Karpas-422 (cell line): Measurements from ENCODE around the gene TGFB1I1. TPM values are rescaled to one million over a fixed set of nuclear protein-coding genes. Genes with fewer than 3 reads are reported as not detected.
"Not testable (repeated sequence)": the region's sequence is repeated elsewhere in the genome, so short reads cannot be mapped to it uniquely, and the experiment has no call there.

Source experiments
- DNase-seq: peaks from one replicate; pipeline ENCODE4 v3.0.0-alpha.2; 2015
- H2AFZ ChIP-seq: fragments of 200-600 bp; sonication (generic); 2 replicates; pipeline ENCODE4 v1.6.1; 2014; ENCODE audit warnings: antibody characterized with exemption, low read length, mixed read lengths
- H3K27ac ChIP-seq: fragments of 200-600 bp; sonication (generic); 2 replicates; pipeline ENCODE4 v1.5.1; 2014; ENCODE audit warnings: mild to moderate bottlenecking, low read length, moderate library complexity
- H3K27me3 ChIP-seq: fragments of 200-600 bp; sonication (generic); 2 replicates; pipeline ENCODE4 v1.6.1; 2014; ENCODE audit warnings: low read length, mixed read lengths
- H3K36me3 ChIP-seq: fragments of 200-600 bp; sonication (generic); 2 replicates; pipeline ENCODE4 v1.6.1; 2014; ENCODE audit warnings: low read length, mixed read lengths; ENCODE audit not compliant: insufficient read depth
- H3K4me1 ChIP-seq: fragments of 200-600 bp; sonication (generic); 2 replicates; pipeline ENCODE4 v1.6.1; 2014; ENCODE audit warnings: mild to moderate bottlenecking, low read length, mixed read lengths
- H3K4me2 ChIP-seq: fragments of 200-600 bp; sonication (generic); 2 replicates; pipeline ENCODE4 v1.6.1; 2014; ENCODE audit warnings: low read length, low read depth, mild to moderate bottlenecking; ENCODE audit not compliant: poor library complexity, severe bottlenecking
- H3K4me3 ChIP-seq: fragments of 200-600 bp; sonication (generic); 2 replicates; pipeline ENCODE4 v1.5.1; 2014; ENCODE audit warnings: mild to moderate bottlenecking, antibody characterized with exemption, low read length, mixed read lengths
- H3K79me2 ChIP-seq: fragments of 200-600 bp; sonication (generic); 2 replicates; pipeline ENCODE4 v1.6.1; 2014; ENCODE audit warnings: mild to moderate bottlenecking, low read length, mixed read lengths
- H3K9ac ChIP-seq: fragments of 200-600 bp; sonication (generic); 2 replicates; pipeline ENCODE4 v1.6.0; 2014; ENCODE audit warnings: low read length
- H3K9me2 ChIP-seq: fragments of 200-600 bp; sonication (generic), shearing (Covaris generic); replicated peaks from 2 replicates; pipeline ENCODE4 v1.6.0; 2014; ENCODE audit warnings: mild to moderate bottlenecking, low read length, moderate library complexity; ENCODE audit not compliant: insufficient read depth
- H3K9me3 ChIP-seq: fragments of 300-700, 200-600 bp; sonication (generic); 2 replicates; pipeline ENCODE4 v1.6.1; 2014; ENCODE audit warnings: low read length, mixed read lengths
- H4K20me1 ChIP-seq: fragments of 200-600 bp; sonication (generic); 2 replicates; pipeline ENCODE4 v1.6.1; 2014; ENCODE audit warnings: mild to moderate bottlenecking, antibody characterized with exemption, low read length, low read depth; ENCODE audit not compliant: insufficient read depth
- total RNA-seq: library from RNA; depleted of rRNA; stranded (reverse); fragments of >200 nt; shearing (Covaris generic); gene quantifications from 2 replicates; pipeline ENCODE4 v1.2.3, GENCODE V29; 2014; ENCODE audit warnings: low replicate concordance

TGFB1I1 gene
- total RNA-seq, 1 experiment from 2014 or later, result not detected

DNA sequence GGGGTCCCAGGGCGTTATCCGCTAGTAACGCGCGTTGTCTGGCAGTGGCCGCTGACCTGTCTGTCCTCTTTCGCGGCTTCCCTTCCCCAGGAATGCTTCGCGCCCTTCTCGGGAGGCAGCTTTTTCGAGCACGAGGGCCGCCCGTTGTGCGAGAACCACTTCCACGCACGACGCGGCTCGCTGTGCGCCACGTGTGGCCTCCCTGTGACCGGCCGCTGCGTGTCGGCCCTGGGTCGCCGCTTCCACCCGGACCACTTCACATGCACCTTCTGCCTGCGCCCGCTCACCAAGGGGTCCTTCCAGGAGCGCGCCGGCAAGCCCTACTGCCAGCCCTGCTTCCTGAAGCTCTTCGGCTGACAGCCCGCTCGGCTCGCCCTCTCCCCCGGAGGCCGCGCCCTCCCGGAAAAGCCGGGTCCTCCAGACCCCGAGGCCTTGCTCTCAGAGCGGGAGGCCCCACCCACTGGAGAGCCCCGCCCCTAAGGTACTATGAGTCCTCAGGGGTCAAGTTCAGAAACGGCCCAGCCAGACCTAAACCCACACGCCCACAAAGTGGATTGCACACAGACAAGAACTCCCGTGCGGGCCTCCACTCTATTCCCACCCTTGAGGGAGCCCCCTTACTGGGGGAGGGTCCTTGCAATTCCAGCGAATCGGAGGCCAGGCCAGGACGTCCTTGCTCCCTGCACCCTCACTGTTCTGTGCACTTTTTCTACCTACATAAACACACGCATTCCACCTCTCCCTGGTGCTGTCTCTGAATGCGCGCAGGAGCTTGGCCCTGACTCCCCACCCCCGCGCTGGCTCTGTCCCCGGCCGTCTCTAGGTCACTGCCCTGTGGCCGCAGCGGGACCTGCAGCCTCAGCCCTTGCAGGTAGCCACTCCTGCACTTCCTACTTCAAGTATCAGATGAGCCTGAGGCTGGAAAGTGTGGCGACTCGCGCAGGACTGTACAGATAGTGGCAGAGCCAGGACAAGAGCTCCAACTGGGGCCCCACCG, 5.6 kb downstream of the TGFB1I1 start:
- DNase-seq, result no peak

DNA sequence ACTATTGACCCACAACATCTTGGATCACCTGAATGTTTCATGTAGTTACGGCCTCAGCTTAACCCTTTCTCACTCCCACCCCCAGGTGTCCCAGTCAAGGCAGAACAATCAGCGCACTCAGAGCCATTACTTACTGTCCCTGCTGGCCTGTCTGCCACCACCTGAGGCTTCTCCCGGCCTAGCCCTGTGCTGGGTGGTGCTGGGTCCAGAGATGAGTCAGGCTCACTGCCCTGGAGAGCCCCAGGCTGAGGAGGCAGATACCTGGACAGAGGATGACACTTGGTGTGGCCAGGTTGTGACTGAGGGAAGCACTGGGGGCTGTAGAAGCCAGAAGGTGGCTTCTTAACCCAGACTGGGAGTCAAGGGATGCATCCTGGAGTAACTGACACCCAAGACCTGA, 7.0 kb downstream of the TGFB1I1 start:
- Histone ChIP-seq H3K79me2 (no peaks in the 10 kb centered on the region), H3K27me3 (no peaks in the 10 kb centered on the region), H2AFZ (no peak overlapping the region), H4K20me1 (no peaks in the 10 kb centered on the region), H3K4me2 (no peak overlapping the region), H3K9ac (no peak overlapping the region), H3K36me3 (no peaks in the 10 kb centered on the region), H3K4me3 (no peak overlapping the region), H3K9me3 (no peaks in the 10 kb centered on the region), H3K9me2 (no peaks in the 10 kb centered on the region), H3K27ac (no peak overlapping the region), H3K4me1 (no peaks in the 10 kb centered on the region)
- DNase-seq, result no peak

More for the DNA sequence above, 5.6 kb downstream of the TGFB1I1 start:
- H3K9ac ChIP-seq, result no peak overlapping the region
- H3K9me3 ChIP-seq, result no peaks in the 10 kb centered on the region
- H4K20me1 ChIP-seq, result no peaks in the 10 kb centered on the region
- no peaks in the 10 kb centered on the region for H3K79me2 ChIP-seq
- no peak overlapping the region for H3K27ac ChIP-seq
- H3K36me3 ChIP-seq, result no peaks in the 10 kb centered on the region
- no peak overlapping the region for H3K4me2 ChIP-seq
- no peaks in the 10 kb centered on the region for H3K9me2 ChIP-seq
- H3K4me3 ChIP-seq, result no peak overlapping the region
- no peaks in the 10 kb centered on the region for H3K27me3 ChIP-seq
- H3K4me1 ChIP-seq, result no peaks in the 10 kb centered on the region
- no peak overlapping the region for H2AFZ ChIP-seq

DNA sequence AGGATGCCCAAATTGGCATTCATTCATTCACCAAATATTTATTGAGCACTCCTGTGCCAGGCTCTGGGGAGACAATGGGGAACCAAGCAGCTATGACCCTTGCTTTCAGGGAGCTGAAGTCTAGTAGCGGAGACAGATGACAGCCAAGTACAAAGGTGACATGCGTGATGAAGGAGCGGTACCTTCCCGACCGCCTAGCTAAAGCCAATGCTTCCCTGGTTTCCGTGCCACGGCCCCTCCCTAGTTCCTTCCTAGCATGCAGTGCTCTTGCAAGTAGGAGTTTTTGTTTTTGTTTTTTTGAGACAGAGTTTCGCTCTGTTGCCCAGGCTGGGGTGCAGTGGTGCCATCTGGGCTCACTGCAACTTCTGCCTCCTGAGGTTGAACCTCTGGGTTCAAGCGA, 7.8 kb downstream of the TGFB1I1 start:
- no peak overlapping the region for H3K27ac ChIP-seq
- H3K4me1 ChIP-seq, result no peaks in the 10 kb centered on the region
- no peaks in the 10 kb centered on the region for H3K27me3 ChIP-seq
- no peak overlapping the region for H3K4me3 ChIP-seq
- no peaks in the 10 kb centered on the region for H3K79me2 ChIP-seq
- no peaks in the 10 kb centered on the region for H3K9me3 ChIP-seq
- no peak overlapping the region for H3K9ac ChIP-seq
- H3K9me2 ChIP-seq, result no peaks in the 10 kb centered on the region
- no peak overlapping the region for H3K4me2 ChIP-seq
- no peaks in the 10 kb centered on the region for H4K20me1 ChIP-seq
- DNase-seq, result no peak
- no peak overlapping the region for H2AFZ ChIP-seq
- H3K36me3 ChIP-seq, result no peaks in the 10 kb centered on the region

DNA sequence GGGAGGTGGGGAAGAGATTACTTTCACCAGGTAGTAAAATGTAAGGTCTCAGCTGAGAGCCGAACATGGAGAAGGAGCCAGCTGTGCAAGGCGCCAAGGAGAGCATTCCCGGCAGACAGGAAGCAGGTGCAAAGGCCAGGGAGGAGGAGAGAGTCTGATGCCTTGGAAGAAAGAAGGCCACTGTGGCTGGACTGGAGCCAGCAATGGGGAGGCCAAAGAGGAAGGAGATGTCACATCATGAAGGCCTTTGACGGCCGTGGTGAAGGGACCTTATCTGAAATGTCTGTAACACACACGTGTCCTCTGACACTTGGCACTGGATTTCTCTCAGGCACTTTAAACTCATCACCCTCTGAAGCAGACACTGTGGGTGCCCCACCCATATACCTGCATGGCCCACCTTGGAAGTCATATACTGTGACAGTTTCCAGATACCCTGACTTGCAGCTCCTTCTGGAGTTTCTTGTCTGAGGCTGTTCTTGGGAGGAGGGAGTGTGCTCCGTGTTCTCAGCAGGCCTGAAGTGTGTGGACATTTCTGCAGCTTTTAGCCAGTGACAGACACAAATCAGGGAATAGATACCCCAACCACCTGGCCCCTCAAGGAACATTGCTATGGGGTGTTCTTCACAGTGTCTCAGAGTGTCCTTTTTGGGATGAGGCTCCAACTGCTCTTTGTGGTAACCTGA, 9.0 kb downstream of the TGFB1I1 start:
- H3K9me3 ChIP-seq, result no peaks in the 10 kb centered on the region
- H3K9ac ChIP-seq, result no peak overlapping the region
- H4K20me1 ChIP-seq, result no peaks in the 10 kb centered on the region
- H3K79me2 ChIP-seq, result no peaks in the 10 kb centered on the region
- H3K4me1 ChIP-seq, result no peaks in the 10 kb centered on the region
- H3K36me3 ChIP-seq, result no peaks in the 10 kb centered on the region
- DNase-seq, result no peak
- H3K27me3 ChIP-seq, result no peaks in the 10 kb centered on the region
- H3K27ac ChIP-seq, result no peak overlapping the region
- H3K9me2 ChIP-seq, result no peaks in the 10 kb centered on the region
- no peak overlapping the region for H3K4me2 ChIP-seq
- no peak overlapping the region for H3K4me3 ChIP-seq
- no peak overlapping the region for H2AFZ ChIP-seq

DNA sequence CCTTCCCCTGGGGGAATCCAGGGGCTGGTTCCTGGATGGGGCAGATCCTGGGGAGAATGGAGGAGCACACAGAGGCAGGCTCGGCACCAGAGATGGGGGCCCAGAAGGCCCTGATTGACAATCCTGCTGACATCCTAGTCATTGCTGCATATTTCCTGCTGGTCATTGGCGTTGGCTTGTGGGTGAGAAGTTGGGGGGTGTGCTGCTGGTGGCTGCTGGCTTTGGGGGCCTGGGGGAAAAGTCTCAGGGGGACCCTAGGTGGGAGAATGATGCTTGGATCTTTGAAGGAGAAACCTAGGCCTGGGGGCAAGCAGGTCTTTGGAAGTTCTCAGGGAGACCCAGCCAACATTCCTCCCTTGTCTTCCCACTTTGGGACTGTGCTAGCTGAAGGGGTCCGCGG, 11.1 kb downstream of the TGFB1I1 start, which contains the start of gene SLC5A2:
TSS of gene SLC5A2 (plus strand) at position 43 of the 400 bp plus-strand sequence. CDS start at position 57, 14 bp downstream.
- Histone ChIP-seq H4K20me1 (no peaks in the 10 kb centered on the region), H3K9me2 (no peaks in the 10 kb centered on the region), H3K4me3 (no peak within 1 kb of the TSS), H2AFZ (no peak within 1 kb of the TSS), H3K4me1 (no peaks in the 10 kb centered on the region), H3K9ac (no peak within 1 kb of the TSS), H3K79me2 (no peaks in the 10 kb centered on the region), H3K27ac (no peak within 1 kb of the TSS), H3K36me3 (no peaks in the 10 kb centered on the region), H3K4me2 (no peak within 1 kb of the TSS), H3K27me3 (no peaks in the 10 kb centered on the region), H3K9me3 (no peaks in the 10 kb centered on the region)
- DNase-seq, result no peak

DNA sequence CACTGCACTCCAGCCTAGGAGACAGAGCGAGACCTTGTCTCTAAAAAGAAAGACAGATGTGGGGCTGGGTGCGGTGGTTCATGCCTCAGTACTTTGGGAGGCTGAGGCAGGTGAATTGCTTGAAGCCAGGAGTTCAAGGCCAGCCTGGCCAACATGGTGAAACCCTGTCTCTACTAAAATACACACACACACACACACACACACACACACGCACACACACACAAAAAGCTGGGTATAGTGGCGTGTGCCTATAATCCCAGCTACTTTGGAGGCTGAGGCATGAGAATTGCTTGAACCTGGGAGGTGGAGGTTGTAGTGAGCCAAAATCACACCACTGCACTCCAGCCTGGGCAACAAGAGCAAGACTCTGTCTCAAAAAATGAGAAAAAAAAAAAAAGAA, 12.1 kb downstream of the TGFB1I1 start:
- not testable (repeated sequence) for H3K36me3 ChIP-seq, H2AFZ ChIP-seq, H3K27ac ChIP-seq, H3K4me1 ChIP-seq, H3K79me2 ChIP-seq, H4K20me1 ChIP-seq, H3K27me3 ChIP-seq, H3K9me2 ChIP-seq, DNase-seq, H3K9me3 ChIP-seq, H3K9ac ChIP-seq, H3K4me3 ChIP-seq, H3K4me2 ChIP-seq

DNA sequence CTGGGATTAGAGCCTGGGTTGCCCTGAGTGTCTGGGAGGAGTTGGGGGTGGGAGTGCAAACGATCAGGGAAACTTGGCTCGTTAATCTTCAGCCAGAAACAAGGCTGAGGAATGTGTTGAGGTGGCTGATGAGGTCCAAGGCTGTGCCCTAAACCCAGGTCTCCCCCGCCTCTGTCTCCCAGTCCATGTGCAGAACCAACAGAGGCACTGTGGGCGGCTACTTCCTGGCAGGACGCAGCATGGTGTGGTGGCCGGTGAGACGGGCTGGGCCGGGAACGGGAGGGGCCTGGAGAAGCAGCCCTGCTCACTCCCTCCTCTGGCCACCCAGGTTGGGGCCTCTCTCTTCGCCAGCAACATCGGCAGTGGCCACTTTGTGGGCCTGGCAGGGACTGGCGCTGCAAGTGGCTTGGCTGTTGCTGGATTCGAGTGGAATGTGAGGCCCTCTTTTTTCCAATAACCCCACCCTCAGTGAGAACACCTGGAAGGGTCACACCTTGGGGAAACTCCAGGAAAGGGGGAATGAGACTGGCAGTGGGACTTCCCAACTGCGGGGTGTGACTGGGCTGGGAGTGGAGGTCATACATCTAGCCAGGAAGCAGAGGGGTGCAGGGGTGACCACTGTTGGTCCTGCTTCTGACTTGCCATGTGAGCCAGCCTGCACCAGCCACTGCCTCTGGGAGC, 12.7 kb downstream of the TGFB1I1 start:
- no peaks in the 10 kb centered on the region for H3K9me3 ChIP-seq
- H3K4me1 ChIP-seq, result no peaks in the 10 kb centered on the region
- no peaks in the 10 kb centered on the region for H3K9me2 ChIP-seq
- no peaks in the 10 kb centered on the region for H3K27me3 ChIP-seq
- H3K9ac ChIP-seq, result no peak overlapping the region
- no peak overlapping the region for H3K4me2 ChIP-seq
- no peaks in the 10 kb centered on the region for H4K20me1 ChIP-seq
- H3K4me3 ChIP-seq, result no peak overlapping the region
- H3K27ac ChIP-seq, result no peak overlapping the region
- H3K79me2 ChIP-seq, result no peaks in the 10 kb centered on the region
- H3K36me3 ChIP-seq, result no peaks in the 10 kb centered on the region
- DNase-seq, result no peak
- no peak overlapping the region for H2AFZ ChIP-seq

DNA sequence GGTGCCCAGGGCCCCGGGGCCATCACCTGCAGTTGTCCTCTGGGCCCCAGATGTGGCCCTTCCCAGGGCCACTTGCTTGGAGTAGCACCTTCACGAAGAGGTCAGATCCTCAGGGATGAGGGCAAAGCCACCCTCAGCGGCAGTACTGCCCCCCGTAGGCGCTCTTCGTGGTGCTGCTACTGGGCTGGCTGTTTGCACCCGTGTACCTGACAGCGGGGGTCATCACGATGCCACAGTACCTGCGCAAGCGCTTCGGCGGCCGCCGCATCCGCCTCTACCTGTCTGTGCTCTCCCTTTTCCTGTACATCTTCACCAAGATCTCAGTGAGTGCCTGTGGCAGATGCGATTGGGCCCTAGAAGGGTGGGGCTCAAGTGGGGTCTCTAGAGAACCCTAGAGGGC, 13.6 kb downstream of the TGFB1I1 start:
- Histone ChIP-seq H3K9ac (no peak overlapping the region), H2AFZ (no peak overlapping the region), H3K4me3 (no peak overlapping the region), H3K4me1 (no peaks in the 10 kb centered on the region), H3K4me2 (no peak overlapping the region), H3K36me3 (no peaks in the 10 kb centered on the region), H3K27ac (no peak overlapping the region), H3K79me2 (no peaks in the 10 kb centered on the region), H3K9me3 (no peaks in the 10 kb centered on the region), H3K9me2 (no peaks in the 10 kb centered on the region), H4K20me1 (no peaks in the 10 kb centered on the region), H3K27me3 (no peaks in the 10 kb centered on the region)
- no peak for DNase-seq
